GM21576 (cell line): Measurements from ENCODE around the gene PIWIL4.
"Not testable (repeated sequence)": the region's sequence is repeated elsewhere in the genome, so short reads cannot be mapped to it uniquely, and the experiment has no call there.

Source experiments
- ATAC-seq: cut with Tn5 transposase; IDR thresholded peaks from one replicate; pipeline ENCODE4 v1.9.1; 2021; ENCODE audit warnings: mild to moderate bottlenecking, moderate library complexity; ENCODE audit not compliant: unreplicated experiment

PIWIL4 gene

DNA sequence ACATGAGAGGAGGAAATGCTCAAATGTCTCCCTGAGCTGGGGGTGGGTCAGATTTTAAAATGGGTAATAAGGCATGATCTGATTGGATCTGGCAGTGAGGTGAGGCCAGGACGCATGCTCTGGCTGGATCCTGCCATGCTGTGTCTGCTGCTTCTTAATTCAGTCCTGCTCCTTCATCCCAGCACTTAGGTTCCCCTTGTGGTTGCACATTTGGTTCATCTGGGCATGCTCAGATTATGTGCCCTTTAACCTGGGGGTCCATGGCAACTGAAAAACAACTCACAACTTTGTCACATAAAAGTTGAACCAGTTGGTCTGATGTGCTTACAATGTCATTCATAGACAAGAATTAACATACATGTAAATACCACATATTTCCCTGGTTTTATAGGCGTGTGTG, 67.9 kb downstream of the PIWIL4 start:
- no peak for ATAC-seq

GRCh38 chr11:94636388-94636949, 69.3 kb downstream of the PIWIL4 start:
- no peak for ATAC-seq

- no peak for ATAC-seq
These were observed 71.2 kb downstream of the PIWIL4 start for GRCh38 chr11:94638301-94638901.

- ATAC-seq: no peak
These were observed 71.8 kb downstream of the PIWIL4 start for GRCh38 chr11:94638902-94639373.

GRCh38 chr11:94639901-94640721, 72.9 kb downstream of the PIWIL4 start:
- no peak for ATAC-seq

- no peak for ATAC-seq
These were observed 74.1 kb downstream of the PIWIL4 start for GRCh38 chr11:94641167-94641761.

DNA sequence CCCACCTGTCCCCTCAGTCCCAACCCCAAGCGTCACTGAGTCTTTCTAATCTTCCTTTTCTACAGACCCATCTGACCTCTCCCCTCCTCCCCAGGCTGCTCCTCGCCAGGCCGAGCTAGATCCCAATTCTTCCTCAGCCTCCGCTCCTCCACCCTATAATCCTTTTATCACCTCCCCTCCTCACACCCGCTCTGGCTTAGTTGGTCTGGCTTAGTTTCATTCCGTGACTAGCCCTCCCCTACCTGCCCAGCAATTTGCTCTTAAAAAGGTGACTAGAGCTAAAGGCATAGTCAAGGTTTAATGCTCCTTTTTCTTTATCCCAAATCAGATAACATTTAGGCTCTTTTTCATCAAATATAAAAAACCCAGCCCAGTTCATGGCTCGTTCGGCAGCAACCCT, 76.0 kb downstream of the PIWIL4 start:
- ATAC-seq: not testable (repeated sequence)

GRCh38 chr11:94647926-94648325, 80.8 kb downstream of the PIWIL4 start:
- ATAC-seq: no peak

- no peak for ATAC-seq
These were observed 81.6 kb downstream of the PIWIL4 start for GRCh38 chr11:94648789-94649188.

- no peak for ATAC-seq
These were observed 82.1 kb downstream of the PIWIL4 start for GRCh38 chr11:94649254-94649653.

- ATAC-seq: no peak
These were observed 82.9 kb downstream of the PIWIL4 start for GRCh38 chr11:94649964-94650623.

GRCh38 chr11:94650756-94651155, 83.6 kb downstream of the PIWIL4 start:
- no peak for ATAC-seq

DNA sequence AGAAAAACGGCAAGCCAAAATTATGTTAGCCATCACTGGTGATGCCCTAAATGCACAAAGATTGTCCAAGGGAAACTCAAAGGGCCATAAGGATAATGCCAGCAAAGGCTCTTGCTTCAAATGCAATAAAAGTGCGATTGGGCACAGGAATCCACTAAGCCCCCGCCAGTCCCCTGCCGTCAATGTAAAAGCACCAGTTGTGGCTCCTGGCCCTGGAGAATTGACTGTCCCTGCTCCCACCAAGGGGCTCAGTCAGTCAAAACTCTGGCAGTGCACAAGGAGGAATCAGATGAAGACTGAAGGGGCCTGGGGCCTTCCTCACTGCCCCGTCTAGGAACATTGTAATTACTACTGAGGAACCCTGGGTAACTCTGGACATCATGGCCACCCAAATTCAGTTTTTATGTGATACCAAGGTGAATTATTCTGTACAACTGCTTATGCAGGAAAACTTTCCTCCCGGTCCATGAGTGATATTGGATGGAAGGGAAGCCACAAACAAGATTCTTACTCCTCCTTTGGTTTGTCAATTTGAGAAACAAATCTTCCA, 85.6 kb downstream of the PIWIL4 start:
- ATAC-seq: no peak

GRCh38 chr11:94653561-94653960, 86.4 kb downstream of the PIWIL4 start:
- no peak for ATAC-seq

- no peak for ATAC-seq
These were observed 87.0 kb downstream of the PIWIL4 start for GRCh38 chr11:94654201-94654600.

GRCh38 chr11:94655291-94655690, 88.1 kb downstream of the PIWIL4 start:
- no peak for ATAC-seq

DNA sequence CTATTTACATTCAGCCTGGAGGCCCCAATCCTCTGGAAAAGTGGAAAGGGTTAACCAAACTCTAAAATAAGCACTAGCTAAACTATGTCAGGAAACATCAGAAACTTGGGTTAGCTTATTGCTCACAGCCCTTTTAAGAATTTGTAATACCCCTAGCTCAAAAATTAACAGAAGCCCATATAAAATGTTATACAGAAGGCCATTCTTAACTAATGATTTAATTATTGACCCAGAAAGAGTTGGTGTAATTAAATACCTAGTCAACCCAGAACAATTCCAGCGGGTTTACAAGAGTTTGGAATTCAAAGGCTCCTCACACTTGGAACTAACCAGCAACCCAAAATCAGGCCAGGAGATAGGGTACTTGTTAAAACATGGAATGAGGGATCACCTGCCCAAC, 88.8 kb downstream of the PIWIL4 start:
- ATAC-seq: no peak

GRCh38 chr11:94656968-94657367, 89.8 kb downstream of the PIWIL4 start:
- ATAC-seq: no peak

DNA sequence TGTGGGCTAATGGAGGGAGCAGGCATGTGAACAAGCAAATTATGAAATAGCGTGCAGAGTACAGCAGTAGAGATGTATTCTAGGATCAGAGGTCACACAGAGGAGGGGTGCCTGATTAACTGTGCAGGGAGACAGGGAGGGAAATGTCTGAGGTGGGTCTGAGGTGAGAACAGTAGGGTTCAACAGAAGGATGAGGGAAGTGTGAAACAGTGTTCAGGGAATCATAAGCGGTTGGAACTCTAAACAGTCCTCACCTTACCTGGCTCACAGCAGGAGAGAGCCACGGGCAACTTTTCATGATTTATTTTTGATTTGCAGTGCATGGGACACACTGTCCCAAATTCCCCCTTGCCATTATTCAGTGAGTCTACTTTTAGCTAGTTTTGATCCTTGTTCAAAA, 90.5 kb downstream of the PIWIL4 start:
- ATAC-seq: no peak

- no peak for ATAC-seq
These were observed 91.2 kb downstream of the PIWIL4 start for GRCh38 chr11:94658386-94658785.

DNA sequence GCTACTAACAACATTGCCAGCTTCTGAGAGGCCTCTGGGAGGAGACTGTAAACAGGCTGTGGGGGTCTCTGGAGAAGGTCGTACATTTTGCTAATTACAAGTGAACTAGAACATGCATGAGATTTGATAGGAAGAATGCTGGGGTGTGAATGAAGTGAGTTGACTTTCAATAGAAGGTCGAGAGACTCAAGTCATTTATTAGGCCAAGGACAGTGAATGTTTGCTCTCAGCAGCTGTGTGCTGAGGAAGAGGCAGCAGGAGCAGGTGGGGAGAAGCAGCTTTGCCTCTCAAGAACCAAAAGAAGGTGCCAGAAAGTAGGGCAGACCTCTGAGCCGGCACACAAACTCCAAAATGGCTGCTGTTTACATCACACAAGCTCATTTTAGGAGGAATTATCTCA, 91.7 kb downstream of the PIWIL4 start:
- ATAC-seq: no peak
